Measurements from ENCODE around the gene MFNG.
"Not testable (repeated sequence)": the region's sequence is repeated elsewhere in the genome, so short reads cannot be mapped to it uniquely, and the experiment has no call there.

MFNG gene, protein sequence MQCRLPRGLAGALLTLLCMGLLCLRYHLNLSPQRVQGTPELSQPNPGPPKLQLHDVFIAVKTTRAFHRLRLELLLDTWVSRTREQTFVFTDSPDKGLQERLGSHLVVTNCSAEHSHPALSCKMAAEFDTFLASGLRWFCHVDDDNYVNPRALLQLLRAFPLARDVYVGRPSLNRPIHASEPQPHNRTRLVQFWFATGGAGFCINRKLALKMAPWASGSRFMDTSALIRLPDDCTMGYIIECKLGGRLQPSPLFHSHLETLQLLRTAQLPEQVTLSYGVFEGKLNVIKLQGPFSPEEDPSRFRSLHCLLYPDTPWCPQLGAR
- 76.3 to 245 reads per million in 2 donors for total RNA-seq

- peak; percentile 64 for DNase-seq
Observed at GRCh38 chr22:37486224-37486845, at the start of gene MFNG. Gene MFNG, minus strand, starts transcription at chr22:37486384. Its CDS starts 207 bp downstream, at chr22:37486177.

DNA sequence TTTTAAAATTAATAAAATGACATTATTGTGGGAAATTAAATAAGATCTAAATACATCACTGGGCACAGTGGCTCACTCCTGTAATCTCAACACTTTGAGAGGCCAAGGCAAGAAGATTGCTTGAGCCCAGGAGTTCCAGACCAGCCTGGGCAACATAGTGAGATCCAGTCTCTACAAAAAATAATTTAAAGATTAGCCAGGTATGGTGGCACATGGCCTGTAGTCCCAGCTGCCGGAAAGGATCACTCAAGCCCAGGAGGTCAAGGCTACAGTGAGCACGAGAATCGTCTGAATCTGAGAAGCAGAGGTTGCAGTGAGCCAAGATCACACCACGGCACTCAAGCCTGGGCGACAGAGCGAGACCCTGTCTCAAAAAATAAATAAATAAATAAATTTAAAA lies 49.0 kb upstream of the MFNG start:
- DNase-seq: no peak

GRCh38 chr22:37534445-37534844 lies 48.3 kb upstream of the MFNG start:
- no peak for DNase-seq

DNA sequence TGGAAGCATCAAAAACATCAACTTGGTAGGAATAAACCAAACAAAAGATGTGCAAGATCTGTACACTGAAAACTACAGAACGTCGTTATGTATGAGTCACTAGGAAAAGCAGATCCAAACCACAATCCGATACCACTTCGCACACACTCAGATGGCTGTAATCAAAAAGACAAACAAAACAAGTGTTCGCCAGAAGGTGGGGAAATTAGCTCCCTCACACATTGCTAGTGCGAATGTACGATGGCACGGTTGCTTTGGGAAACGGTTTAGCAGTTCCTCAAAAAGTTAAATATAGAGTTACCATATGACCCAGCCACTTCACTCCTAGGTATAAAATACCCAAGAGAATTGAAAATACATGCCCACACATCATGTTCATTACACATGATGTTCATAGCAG lies 47.8 kb upstream of the MFNG start:
- DNase-seq: no peak

DNA sequence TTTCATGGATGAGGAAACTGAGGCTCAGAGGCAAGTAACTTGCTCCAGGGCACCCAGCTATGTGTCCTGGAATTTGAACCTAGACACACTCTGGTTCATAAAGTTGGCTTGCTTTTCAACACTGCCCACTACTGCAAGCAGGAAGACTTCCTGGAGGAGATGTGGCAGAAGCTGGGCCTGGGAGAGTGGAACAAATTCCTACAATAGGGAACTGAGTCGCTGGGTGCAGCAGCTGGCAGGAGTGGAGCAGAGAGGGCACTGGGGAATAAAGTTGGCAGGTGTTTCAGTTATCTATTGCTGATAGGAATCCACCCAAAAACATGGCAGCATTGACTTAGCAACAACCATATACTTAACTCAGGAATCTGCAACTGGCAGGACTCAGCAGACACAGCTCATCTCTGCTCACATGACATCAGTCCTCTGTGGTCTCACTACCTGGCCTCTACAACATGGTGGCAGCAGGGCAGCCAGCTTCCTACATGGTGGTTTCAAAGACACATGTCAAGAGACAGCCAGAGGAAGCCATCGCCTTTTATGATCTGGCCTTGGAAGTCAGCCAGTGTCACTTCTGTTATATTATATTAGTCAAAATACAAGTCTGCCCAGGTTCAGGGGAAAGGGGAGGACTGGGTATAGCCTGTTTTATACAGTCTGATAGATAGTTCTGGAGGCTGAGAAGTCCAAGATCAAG lies 43.6 kb upstream of the MFNG start:
- DNase-seq: no peak

- not testable (repeated sequence) for DNase-seq
Observed at GRCh38 chr22:37527952-37528351, 41.8 kb upstream of the MFNG start.

GRCh38 chr22:37527081-37527752 lies 41.0 kb upstream of the MFNG start:
- DNase-seq: not testable (repeated sequence)

DNA sequence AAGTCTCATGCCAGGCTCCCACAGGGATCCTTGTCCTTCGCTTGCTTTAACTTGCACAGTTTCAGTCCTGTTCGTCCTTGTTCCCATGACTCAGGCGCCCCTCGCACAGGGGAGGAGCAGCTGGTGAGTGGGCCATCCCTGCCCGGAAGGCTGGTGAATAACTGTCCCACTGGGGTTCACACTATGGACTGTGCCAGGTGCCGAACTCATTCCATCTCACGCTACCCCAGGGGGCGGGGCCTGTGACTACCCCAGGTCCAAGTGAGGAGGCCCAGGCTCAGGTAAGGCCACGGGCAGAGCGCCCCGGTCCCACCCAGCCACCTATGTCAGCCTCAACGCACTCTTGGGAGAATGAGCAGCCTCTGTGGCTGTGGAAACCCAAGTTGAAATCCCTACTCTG lies 40.2 kb upstream of the MFNG start:
- DNase-seq: no peak

DNA sequence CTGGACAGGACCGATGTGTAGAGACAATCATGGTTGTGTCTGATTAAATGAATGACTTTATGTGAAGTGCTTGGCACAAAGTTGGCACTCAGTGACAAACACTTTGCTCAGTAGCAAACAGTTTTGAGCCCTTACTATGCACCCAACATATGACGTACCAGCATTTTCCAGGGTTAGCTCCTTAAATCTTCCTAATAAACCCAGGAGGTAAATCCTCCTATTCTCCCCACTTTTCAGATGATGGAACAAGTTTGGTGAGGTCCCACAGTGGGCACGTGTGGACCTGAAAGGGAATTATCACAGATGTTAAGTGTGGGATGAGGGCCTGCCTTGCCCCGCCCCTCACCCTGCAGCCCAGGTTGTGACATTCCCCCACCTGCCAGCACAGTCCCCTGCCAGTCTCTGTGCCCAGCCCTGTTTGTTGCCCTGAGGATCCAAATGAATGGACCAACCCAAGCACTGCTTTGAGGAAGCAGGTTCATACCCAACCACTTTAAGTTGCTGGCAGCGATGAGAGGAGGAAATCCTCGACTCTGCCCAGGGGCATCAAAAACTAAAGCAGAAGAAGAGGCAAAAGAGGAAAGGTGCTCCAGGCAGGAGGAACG lies 39.7 kb upstream of the MFNG start:
- DNase-seq: no peak

DNA sequence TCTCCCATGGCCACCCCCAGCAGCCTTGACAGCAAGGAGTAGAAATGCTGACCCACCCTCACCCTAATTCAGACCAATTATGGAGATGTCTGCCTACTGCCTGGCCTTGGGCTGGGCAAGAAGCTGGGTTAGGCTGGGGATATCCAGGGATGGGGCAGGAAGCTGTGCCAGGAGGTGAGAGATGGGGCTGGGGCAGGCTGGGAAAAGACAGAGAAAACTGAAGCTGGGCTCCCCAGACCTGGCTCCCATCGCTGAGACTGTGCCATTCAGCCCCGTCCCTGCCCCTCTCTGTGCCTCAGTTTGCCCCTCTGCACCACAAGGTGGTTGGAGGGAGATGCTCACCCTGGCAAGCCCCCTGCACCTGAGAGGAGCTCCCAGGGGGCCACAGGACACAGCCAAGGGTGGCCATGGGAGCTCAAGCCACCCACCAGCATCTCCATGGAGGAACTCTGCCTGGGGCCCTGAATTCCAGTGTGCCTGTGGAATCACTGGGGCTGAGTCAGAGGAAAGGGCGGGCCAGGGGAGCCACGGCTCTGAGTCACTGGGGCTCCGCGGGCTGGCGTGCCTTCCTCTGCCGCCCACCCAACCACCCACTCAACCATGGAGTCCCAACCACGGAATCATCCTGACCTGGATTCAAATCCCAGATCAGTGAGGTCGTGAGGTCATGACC lies 39.0 kb upstream of the MFNG start:
- DNase-seq: no peak

- DNase-seq: no peak
Observed at GRCh38 chr22:37522482-37522881, 36.3 kb upstream of the MFNG start.

GRCh38 chr22:37521236-37521739 lies 35.1 kb upstream of the MFNG start:
- no peak for DNase-seq

DNA sequence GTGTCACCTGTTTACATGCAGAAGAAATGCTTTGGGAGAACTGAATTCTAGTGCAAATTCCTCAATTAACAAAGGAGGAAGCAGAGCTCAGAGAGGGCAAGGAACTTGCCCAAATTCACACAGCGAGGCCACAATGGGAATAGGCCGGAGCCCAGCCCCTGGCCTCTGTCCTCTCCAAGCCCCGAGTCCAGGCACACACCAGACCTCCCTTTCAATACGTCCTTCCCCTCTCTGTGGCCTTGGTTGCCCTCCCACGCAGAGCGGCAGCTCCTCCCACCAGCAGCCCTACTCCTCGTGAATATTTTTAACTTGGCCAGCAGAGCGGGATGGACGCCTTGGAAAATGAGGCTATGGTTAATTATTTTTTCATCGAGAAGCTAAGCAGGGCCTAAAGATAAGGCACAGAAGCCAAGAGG lies 34.6 kb upstream of the MFNG start:
- no peak for DNase-seq

DNA sequence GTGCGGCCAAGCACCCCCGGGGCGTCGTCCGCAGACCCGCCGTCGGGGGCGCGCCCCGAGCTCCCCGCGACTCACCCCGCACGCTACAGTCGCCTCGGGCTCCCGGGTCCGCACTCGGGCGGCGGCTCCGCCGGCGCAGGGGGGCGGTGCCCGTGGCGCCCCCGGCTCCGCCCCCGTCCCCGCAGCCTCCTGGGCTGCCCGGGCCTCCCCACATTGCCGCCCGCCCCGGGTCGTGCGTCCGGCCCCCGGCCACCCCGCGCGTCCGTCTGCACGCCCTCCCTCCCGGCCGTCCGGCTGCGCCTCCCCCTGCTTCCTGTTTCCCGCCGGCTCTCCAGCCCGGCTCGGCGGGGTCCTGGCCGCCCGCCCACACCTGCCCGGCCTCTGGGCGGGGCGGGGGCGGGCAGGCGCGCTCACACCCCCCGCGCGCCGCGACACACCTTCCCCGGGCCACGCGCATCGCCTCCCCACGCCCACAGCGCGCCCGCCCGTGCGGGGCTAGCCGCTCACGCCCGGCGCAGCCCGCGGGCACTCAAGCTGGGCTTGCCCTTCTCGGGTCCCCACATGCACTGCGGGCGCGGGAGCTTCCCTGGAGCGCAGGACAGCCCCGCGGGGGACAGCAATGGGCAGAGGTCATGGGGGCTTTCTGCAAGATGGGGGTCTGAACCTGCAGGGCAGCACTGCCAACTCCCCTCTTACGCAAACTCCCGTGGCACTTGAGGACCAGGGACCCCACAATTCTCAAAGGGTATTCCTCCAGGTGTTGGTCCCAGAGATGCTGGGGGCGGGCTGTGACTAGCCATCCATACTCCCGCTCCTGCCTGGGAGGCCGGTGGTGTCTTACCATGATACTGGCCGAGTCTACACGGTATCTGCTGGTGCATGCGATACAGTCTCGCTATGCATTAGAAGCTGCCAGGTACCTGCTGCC lies 33.3 kb upstream of the MFNG start, which contains the start of gene CARD10:
Gene CARD10 (minus strand): TSS at position 148 of the 928 bp plus-strand sequence. CDS start 215 bp downstream, outside the sequence.
- DNase-seq: no peak

GRCh38 chr22:37518509-37519267 lies 32.5 kb upstream of the MFNG start:
- DNase-seq: no peak

- no peak for DNase-seq
Observed at GRCh38 chr22:37517826-37518450, 31.8 kb upstream of the MFNG start.

DNA sequence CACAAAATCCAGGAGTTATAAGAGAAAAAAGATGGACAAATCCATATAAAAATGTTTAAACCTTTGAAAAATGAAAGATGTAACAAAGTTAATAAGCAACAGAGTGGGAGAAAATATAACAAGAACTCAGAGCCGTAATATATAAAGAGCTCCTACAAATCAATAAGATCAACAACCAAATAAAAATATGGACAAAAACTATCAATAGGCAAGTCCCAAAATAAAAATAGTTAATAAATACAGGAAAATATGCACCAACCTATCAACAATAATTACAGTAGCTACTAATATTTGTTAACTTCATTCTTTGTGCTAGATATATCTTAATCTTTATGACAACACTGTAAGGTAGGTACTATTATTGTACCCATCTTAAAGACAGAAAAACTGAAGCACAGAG lies 30.3 kb upstream of the MFNG start:
- no peak for DNase-seq

DNA sequence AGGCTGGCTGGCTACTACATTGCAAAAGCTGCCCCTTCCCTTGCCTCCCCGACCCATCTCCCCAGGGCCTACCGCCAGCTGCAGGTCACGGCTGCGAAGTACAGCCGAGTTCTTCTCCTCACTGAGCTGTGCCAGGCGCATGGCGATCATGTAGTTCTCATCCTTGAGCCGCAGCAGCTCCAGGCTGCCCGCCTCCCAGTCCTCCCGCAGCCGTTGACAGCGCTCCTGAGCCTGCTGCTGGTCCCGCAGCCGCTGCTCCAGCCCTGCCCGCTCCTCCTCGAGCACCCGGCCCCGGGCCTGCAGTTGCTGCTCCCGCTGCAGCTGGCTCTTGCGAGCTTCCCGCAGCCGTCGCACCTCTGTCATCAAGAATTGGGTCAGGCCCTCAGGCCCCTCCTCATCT lies 29.7 kb upstream of the MFNG start:
- no peak for DNase-seq

- DNase-seq: no peak
Observed at GRCh38 chr22:37514526-37515051, 28.4 kb upstream of the MFNG start.

All from T-helper 9 cell (primary cell).